Measurements from ENCODE around the gene PCSK4. TPM values are rescaled to one million over a fixed set of nuclear protein-coding genes. Genes with fewer than 3 reads are reported as not detected.

Gene PCSK4
- polyA plus RNA-seq, 1 donor (not counting 4 experiments of a cell fraction or from before 2014, with no cell fraction given) = 0.25 TPM

- Histone ChIP-seq H3K4me3 (ENCODE audit: control insufficient read depth in 2 of 3, extremely low read depth in 1 of 3, insufficient read depth in 2 of 3, low read depth in 1 of 3, low read length in 3 of 3) (no peak overlapping the region), H2AFZ (ENCODE audit: control insufficient read depth, low read length) (no peak overlapping the region), H3K27me3 (ENCODE audit: control insufficient read depth, extremely low read depth, insufficient read depth, low read length) (no peaks in the 10 kb centered on the region), H3K4me1 (ENCODE audit: control insufficient read depth, extremely low read depth, insufficient read depth, low read length) (peaks cover 12% of the 10 kb centered on the region), H3K9me3 (ENCODE audit: control insufficient read depth, low read depth, low read length) (no peaks in the 10 kb centered on the region), H3K79me2 (ENCODE audit: control insufficient read depth, insufficient read depth, low read length) (no peaks in the 10 kb centered on the region), H3K36me3 (ENCODE audit: control insufficient read depth in 2 of 2, extremely low read depth in 1 of 2, insufficient read depth in 2 of 2, low read length in 2 of 2) (no peaks in the 10 kb centered on the region), H3K4me2 (ENCODE audit: control insufficient read depth, extremely low read depth, insufficient read depth, low read depth, low read length) (no peak overlapping the region), H4K20me1 (ENCODE audit: control insufficient read depth, extremely low read depth, insufficient read depth, low read length) (no peaks in the 10 kb centered on the region), H3K9ac (ENCODE audit: control insufficient read depth, extremely low read depth, insufficient read depth, low read length) (no peak overlapping the region), H3K9me1 (ENCODE audit: control insufficient read depth, extremely low read depth, insufficient read depth, low read length) (no peaks in the 10 kb centered on the region), H3K27ac (ENCODE audit: control insufficient read depth, insufficient read depth, low read length) (no peak overlapping the region)
- dilution Hi-C loops (cut with MboI; ENCODE audit: extremely low pct_ligation_motif_present, low sequenced_read_pairs) = no loop called here
- TF ChIP-seq CTCF (optimal IDR thresholded peaks at IDR 0.05 in 1 of 3, IDR thresholded peaks at IDR 0.05 in 1 of 3, conservative IDR thresholded peaks at IDR 0.05 in 1 of 3; ENCODE audit: extremely low read depth in 1 of 3, insufficient read depth in 2 of 3, low read length in 3 of 3) (no peak), EZH2 (IDR thresholded peaks at IDR 0.05; ENCODE audit: low read length) (no peak)
- DNase-seq (ENCODE audit: low read depth, low spot score) (no peak), FAIRE-seq (no peak)
Measured at GRCh38 chr19:1488282-1488601, 1.9 kb downstream of the PCSK4 start.

- no peak overlapping the region for H3K4me3 ChIP-seq (ENCODE audit: control insufficient read depth in 2 of 3, extremely low read depth in 1 of 3, insufficient read depth in 2 of 3, low read depth in 1 of 3, low read length in 3 of 3)
- no peaks in the 10 kb centered on the region for H3K27me3 ChIP-seq (ENCODE audit: control insufficient read depth, extremely low read depth, insufficient read depth, low read length)
- H3K9me3 ChIP-seq (ENCODE audit: control insufficient read depth, low read depth, low read length) = no peaks in the 10 kb centered on the region
- no peaks in the 10 kb centered on the region for H4K20me1 ChIP-seq (ENCODE audit: control insufficient read depth, extremely low read depth, insufficient read depth, low read length)
- TF ChIP-seq CTCF (optimal IDR thresholded peaks at IDR 0.05 in 1 of 3, IDR thresholded peaks at IDR 0.05 in 1 of 3, conservative IDR thresholded peaks at IDR 0.05 in 1 of 3; ENCODE audit: extremely low read depth in 1 of 3, insufficient read depth in 2 of 3, low read length in 3 of 3) = no peak
- TF ChIP-seq EZH2 (IDR thresholded peaks at IDR 0.05; ENCODE audit: low read length) = no peak
- H3K27ac ChIP-seq (ENCODE audit: control insufficient read depth, insufficient read depth, low read length) = no peak overlapping the region
- FAIRE-seq (no peak), DNase-seq (ENCODE audit: low read depth, low spot score) (no peak)
- H2AFZ ChIP-seq (ENCODE audit: control insufficient read depth, low read length) = no peak overlapping the region
- dilution Hi-C loops (cut with MboI; ENCODE audit: extremely low pct_ligation_motif_present, low sequenced_read_pairs) = no loop called here
- H3K9ac ChIP-seq (ENCODE audit: control insufficient read depth, extremely low read depth, insufficient read depth, low read length) = no peak overlapping the region
- no peaks in the 10 kb centered on the region for H3K9me1 ChIP-seq (ENCODE audit: control insufficient read depth, extremely low read depth, insufficient read depth, low read length)
- H3K79me2 ChIP-seq (ENCODE audit: control insufficient read depth, insufficient read depth, low read length) = no peaks in the 10 kb centered on the region
- no peaks in the 10 kb centered on the region for H3K36me3 ChIP-seq (ENCODE audit: control insufficient read depth in 2 of 2, extremely low read depth in 1 of 2, insufficient read depth in 2 of 2, low read length in 2 of 2)
- no peak overlapping the region for H3K4me2 ChIP-seq (ENCODE audit: control insufficient read depth, extremely low read depth, insufficient read depth, low read depth, low read length)
- peaks cover 12% of the 10 kb centered on the region for H3K4me1 ChIP-seq (ENCODE audit: control insufficient read depth, extremely low read depth, insufficient read depth, low read length)
Measured at GRCh38 chr19:1487576-1488281, 2.4 kb downstream of the PCSK4 start.
